Stimulated activated CD4-positive, alpha-beta T cell treated with anti-CD3 and anti-CD28 coated beads, Interleukin-12 subunit alpha, Interleukin-12 subunit beta, amount 100 ng/mL, for 48 hours (primary cell): ENCODE measurements around the gene BLID.

Experiments
- DNase-seq, 3 donors: peaks; one replicate each; pipeline ENCODE4 v3.0.0-alpha.2; 2020; ENCODE audit warnings: low read depth in 2 of 3, low spot score in 1 of 3

BLID gene

GRCh38 chr11:122107045-122107444, 9.0 kb downstream of the BLID start:
- no peak for DNase-seq

GRCh38 chr11:122105044-122105758, 10.8 kb downstream of the BLID start:
- DNase-seq: no peak

- no peak for DNase-seq
These were observed 11.7 kb downstream of the BLID start for GRCh38 chr11:122104341-122104740.

- DNase-seq: no peak
These were observed 12.3 kb downstream of the BLID start for GRCh38 chr11:122103726-122104125.

GRCh38 chr11:122103321-122103720, 12.7 kb downstream of the BLID start:
- no peak for DNase-seq

- DNase-seq: no peak
These were observed 13.6 kb downstream of the BLID start for GRCh38 chr11:122102426-122102825.

- no peak for DNase-seq
These were observed 14.3 kb downstream of the BLID start for GRCh38 chr11:122101625-122102291.

GRCh38 chr11:122100756-122101080, 15.3 kb downstream of the BLID start:
- DNase-seq: no peak

GRCh38 chr11:122100037-122100755, 15.8 kb downstream of the BLID start:
- no peak for DNase-seq

GRCh38 chr11:122099374-122100036, 16.5 kb downstream of the BLID start:
- no peak for DNase-seq

- no peak for DNase-seq
These were observed 17.6 kb downstream of the BLID start for GRCh38 chr11:122098261-122098980.

- DNase-seq: no peak
These were observed 18.5 kb downstream of the BLID start for GRCh38 chr11:122097419-122098001.

- DNase-seq: no peak
These were observed 19.5 kb downstream of the BLID start for GRCh38 chr11:122096272-122097112.

GRCh38 chr11:122095681-122096262, 20.2 kb downstream of the BLID start:
- no peak for DNase-seq

GRCh38 chr11:122094836-122095235, 21.2 kb downstream of the BLID start:
- no peak for DNase-seq

GRCh38 chr11:122093731-122094275, 22.2 kb downstream of the BLID start:
- no peak for DNase-seq

GRCh38 chr11:122091835-122092234, 24.2 kb downstream of the BLID start:
- no peak for DNase-seq

GRCh38 chr11:122089111-122089510, 26.9 kb downstream of the BLID start:
- no peak for DNase-seq

- DNase-seq: no peak
These were observed 30.3 kb downstream of the BLID start for GRCh38 chr11:122085712-122086111.
